Pancreas (tissue), 10 donors: ENCODE measurements around the gene HOXA10. TPM values are rescaled to one million over a fixed set of nuclear protein-coding genes. Genes with fewer than 3 reads are reported as not detected.

Experiments used
- ATAC-seq, 4 donors: fragments of 200-7000 bp; cut with Tn5 transposase; one replicate each; pipeline versions ENCODE4 v1.8.0 to v1.9.1; 2020; ENCODE audit warnings: mild to moderate bottlenecking in 4 of 4, moderate library complexity in 4 of 4
- DNase-seq, 6 donors: peaks; one replicate each; pipeline ENCODE4 v3.0.0-alpha.2; 2020
- FAIRE-seq: peaks from 2 replicates; lab custom pipeline; 2012; peaks lifted over from hg19 to GRCh38; lab: Jason Lieb, UNC
- H3K27ac ChIP-seq, 4 donors: fragments of 200-600 bp; sonication (generic); 1 replicate in 3 of 4; 2 replicates in 1 of 4; pipeline versions ENCODE4 v1.5.0 to v1.8.0; 2020
- H3K27me3 ChIP-seq, 4 donors: fragments of 200-600 bp; one replicate each; pipeline ENCODE4 v1.8.0; 2021
- H3K36me3 ChIP-seq, 3 donors: fragments of 200-600 bp; sonication (generic) in 1 of 3; one replicate each; pipeline versions ENCODE4 v1.5.0 to v1.8.0; 2020 to 2021
- H3K4me1 ChIP-seq, 3 donors: fragments of 200-600 bp; one replicate each; pipeline ENCODE4 v1.8.0; 2021
- H3K4me3 ChIP-seq, 4 donors: fragments of 200-600 bp; sonication (generic) in 2 of 4; one replicate each; pipeline versions ENCODE4 v1.5.0 to v1.8.0; 2020 to 2021
- H3K9me3 ChIP-seq, 4 donors: fragments of 200-600 bp; one replicate each; pipeline ENCODE4 v1.8.0; 2021
- CTCF ChIP-seq, 4 donors: fragments of 200-600 bp; sonication (generic) in 3 of 4; IDR thresholded peaks; one replicate each; pipeline versions ENCODE4 v1.5.0 to v1.8.0; 2021; ENCODE audit warnings: antibody characterized with exemption in 4 of 4
- WGBS, 2 donors: extraction: QIAGEN DNeasy Blood & Tissue Kit; methylation state at CpG; one replicate each; pipeline ENCODE4 v1.1.7; 2013; 5-methylcytosine and 5-hydroxymethylcytosine counted together
- intact Hi-C, 3 donors: fragments of 100-400 bp; cut with DNase I; formaldehyde crosslinking; loops; one replicate each; pipeline versions ENCODE4 v1.11.1 to v1.14.2; 2022
- polyA plus RNA-seq, 2 donors: library from polyadenylated mRNA; stranded (reverse); fragments of 200-250 nt; gene quantifications; one replicate each; pipeline ENCODE4 v1.2.3, GENCODE V29; 2013
- total RNA-seq, 6 donors: library from RNA; stranded (reverse); fragmentation: NEBNext Ultra II Directional in 4 of 6; extraction: Animal tissue kit (Norgen Biotek cat#: 25700) in 4 of 6; gene quantifications; one replicate each; pipeline versions ENCODE4 v1.2.1 to v1.2.4, GENCODE V29; 2021 to 2023
- donor health status: healthy with polysubstance abuse.
- donor health status: DM: no; HTN: no; CAD: no; lungs with moderate emphysema.
- donor health status: DM: no; HTN: no; CAD: no.
- donor health status: control.
- donor health status: control.
- donor health status: Bipolar disorder and iron deficiency.
- donor health status: DM: yes; HTN: yes; CAD: no.
- donor health status: DM: no; HTN: no; CAD: no.
- donor health status: DM: no; HTN: no; CAD: no.
- donor health status: DM: yes; HTN: yes; CAD: no.

The HOXA10 gene
- total and polyA plus RNA-seq, 8 donors: 0.09 to 0.18 (median 0.14) TPM; not detected in 4

- intact Hi-C loops: no loop called here
- WGBS, 2 donors: 22 to 23% methylated on average over 30 of the region's 30 CpGs
- no peaks in the 10 kb centered on the region for H3K9me3 ChIP-seq
- H3K27me3 ChIP-seq: peaks cover 11 to 76% (median 25%) of the 10 kb centered on the region in 4 donors
- H3K4me3 ChIP-seq: no peak overlapping the region
- no peak overlapping the region for H3K27ac ChIP-seq
- H3K4me1 ChIP-seq: peaks cover 0 to 12% (median 0%) of the 10 kb centered on the region in 3 donors
- FAIRE-seq: no peak
- no peak for ATAC-seq
- DNase-seq: peak in 1 of 6 donors; percentile 46
- no peaks in the 10 kb centered on the region for H3K36me3 ChIP-seq
- TF ChIP-seq CTCF (IDR thresholded peaks at IDR 0.05): no peak
These were observed 25.1 kb downstream of the HOXA10 start for GRCh38 chr7:27148756-27149641.

GRCh38 chr7:27148031-27148755 is 25.9 kb downstream of the HOXA10 start:
- intact Hi-C loops: no loop called here
- WGBS, 2 donors: 13 to 16% methylated on average over 28 of the region's 28 CpGs
- Histone ChIP-seq H3K9me3 (no peaks in the 10 kb centered on the region), H3K27me3 (peaks cover 10 to 75% (median 29%) of the 10 kb centered on the region in 4 donors), H3K4me3 (peak overlapping the region in 3 of 4 donors; percentile 5 to 37 (median 24)), H3K4me1 (peaks cover 0 to 15% (median 2%) of the 10 kb centered on the region in 3 donors), H3K27ac (no peak overlapping the region), H3K36me3 (no peaks in the 10 kb centered on the region)
- TF ChIP-seq CTCF (IDR thresholded peaks at IDR 0.05): no peak
- DNase-seq (peak in 1 of 6 donors; percentile 46), ATAC-seq (peak in 1 of 4 donors; percentile 3), FAIRE-seq (no peak)

- ATAC-seq: peak in 2 of 4 donors; percentile 22 to 45
- peak within 1 kb of the TSS in 3 of 4 donors; percentile 5 to 37 (median 24) for H3K4me3 ChIP-seq
- no peak for FAIRE-seq
- intact Hi-C loops: no loop called here
- H3K9me3 ChIP-seq: no peaks in the 10 kb centered on the region
- no peak for TF ChIP-seq CTCF (IDR thresholded peaks at IDR 0.05)
- H3K36me3 ChIP-seq: no peaks in the 10 kb centered on the region
- DNase-seq: peak in 3 of 6 donors; percentile 62 to 77 (median 70)
- 9% methylated on average over 62 to 63 of the region's 63 CpGs for WGBS, 2 donors
- peaks cover 0 to 15% (median 4%) of the 10 kb centered on the region in 3 donors for H3K4me1 ChIP-seq
- H3K27me3 ChIP-seq: peaks cover 10 to 73% (median 27%) of the 10 kb centered on the region in 4 donors
- no peak within 1 kb of the TSS for H3K27ac ChIP-seq
These were observed 26.7 kb downstream of the HOXA10 start, which contains the start of gene HOXA6 for GRCh38 chr7:27147199-27148030. HOXA6 (minus strand) TSS chr7:27147774; CDS start chr7:27147749, 25 bp downstream.

- Histone ChIP-seq H3K36me3 (no peaks in the 10 kb centered on the region), H3K4me1 (peaks cover 0 to 15% (median 4%) of the 10 kb centered on the region in 3 donors), H3K27ac (no peak overlapping the region), H3K9me3 (no peaks in the 10 kb centered on the region), H3K27me3 (peaks cover 13 to 77% (median 25%) of the 10 kb centered on the region in 4 donors), H3K4me3 (no peak overlapping the region)
- TF ChIP-seq CTCF (IDR thresholded peaks at IDR 0.05): no peak
- intact Hi-C loops: no loop called here
- no peak for FAIRE-seq
- no peak for DNase-seq
- no peak for ATAC-seq
- 33 to 35% methylated on average over 5 of the region's 5 CpGs for WGBS, 2 donors
These were observed 27.5 kb downstream of the HOXA10 start for GRCh38 chr7:27146491-27147198.
